ENCODE measurements around the gene PLPP6. TPM values are rescaled to one million over a fixed set of nuclear protein-coding genes. Genes with fewer than 3 reads are reported as not detected.

The PLPP6 gene
- total and polyA plus RNA-seq, 2 of the 13 experiments (the other 11 are each of a cell fraction or from before 2014, with no cell fraction given): 12.1 to 15.5 TPM

DNA sequence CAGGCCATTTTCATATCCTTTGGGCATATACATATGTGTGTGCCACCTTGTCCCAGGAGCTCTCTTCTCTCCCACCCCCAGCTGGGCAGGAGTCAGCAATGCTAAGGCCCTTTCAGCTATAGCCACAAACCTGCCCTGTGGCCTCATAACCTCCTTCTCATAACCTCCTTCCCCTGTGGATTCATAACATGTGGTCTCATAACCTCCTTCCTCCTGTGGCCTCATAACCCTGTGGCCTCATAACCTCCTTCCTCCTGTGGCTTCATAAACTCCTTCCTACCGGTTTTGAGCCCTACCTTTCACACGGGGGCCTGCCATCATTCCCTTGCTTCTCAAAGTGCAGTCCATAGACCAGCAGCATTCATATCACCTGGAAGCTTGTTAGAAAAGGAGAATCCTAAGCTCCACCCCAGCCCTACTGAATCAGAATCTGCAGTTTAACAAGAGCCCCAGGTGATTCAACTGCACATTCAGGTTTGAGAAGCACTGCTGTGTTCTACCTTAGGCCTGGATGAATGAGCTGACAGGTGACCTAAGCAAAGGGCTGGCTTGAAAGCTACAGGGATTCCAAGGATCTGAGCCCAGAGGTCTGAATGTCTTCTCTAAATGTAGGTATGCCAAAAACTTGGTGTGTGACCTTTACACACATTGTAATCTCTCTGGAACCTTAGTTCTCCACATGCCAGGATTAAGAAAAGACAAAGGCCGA, 41.9 kb upstream of the PLPP6 start (continued):
- TF ChIP-seq CEBPB (IDR thresholded peaks at IDR 0.05; ENCODE audit: borderline replicate concordance, low read depth, low read length): no peak

DNA sequence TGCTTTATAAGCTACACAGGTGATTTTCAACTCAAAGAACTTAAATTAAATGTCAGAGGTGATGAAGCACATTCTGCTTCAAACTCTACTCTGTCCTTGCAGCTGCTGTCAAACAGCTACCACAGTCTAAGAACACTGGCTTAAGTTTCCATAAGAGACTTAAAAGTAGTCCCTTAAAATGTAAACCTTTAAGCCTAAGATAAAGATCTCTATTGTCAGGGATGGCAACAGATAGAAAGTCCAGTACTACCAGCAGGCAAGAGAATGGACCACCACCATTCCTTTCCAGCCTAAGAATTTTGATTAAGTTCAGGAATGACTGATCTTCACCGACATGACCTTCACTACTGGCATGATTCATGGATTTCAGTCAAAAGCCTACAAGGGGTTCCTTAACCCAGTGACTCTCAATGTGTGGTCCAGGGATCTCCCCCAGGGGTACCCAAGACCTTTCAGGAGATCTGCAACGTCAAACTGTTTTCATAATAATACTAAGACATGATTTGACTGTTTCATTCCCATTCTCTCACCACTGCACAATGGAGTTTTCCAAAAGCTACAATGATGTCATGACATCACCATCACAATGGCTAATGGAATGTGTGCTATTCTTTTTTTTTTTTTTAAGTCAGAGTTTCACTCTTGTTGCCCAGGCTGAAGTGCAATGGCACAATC, 41.1 kb upstream of the PLPP6 start:
- ChIA-PET POLR2A (no interaction called here), CTCF (ENCODE audit: low intra/inter-chr PET ratio, low total read pairs) (no interaction called here)
- no peaks in the 10 kb centered on the region for H3K27me3 ChIP-seq (ENCODE audit: control insufficient read depth in 1 of 2, insufficient read depth in 2 of 2, low read length in 2 of 2)
- H3K4me3 ChIP-seq (replicated peaks in 1 of 3; ENCODE audit: insufficient read depth in 1 of 3, low read depth in 2 of 3, low read length in 3 of 3): no peak overlapping the region
- TF ChIP-seq ZFP82 (CRISPR knock-in tag; IDR thresholded peaks at IDR 0.05; ENCODE audit: borderline replicate concordance): no peak
- TF ChIP-seq ATF7 (IDR thresholded peaks at IDR 0.05): peak; percentile 74
- TF ChIP-seq ATF7 (CRISPR knock-in tag; IDR thresholded peaks at IDR 0.05): no peak
- peak; percentile 36; the same call in 1 of the 2 replicates for TF ChIP-seq CREB1 (IDR thresholded peaks at IDR 0.05)
- no peak for TF ChIP-seq CREB1 (CRISPR knock-in tag; IDR thresholded peaks at IDR 0.05)
- TF ChIP-seq ZNF878 (CRISPR knock-in tag; IDR thresholded peaks at IDR 0.05): no peak
- no peaks in the 10 kb centered on the region for H3K36me3 ChIP-seq (replicated peaks in 1 of 2; ENCODE audit: control insufficient read depth in 1 of 2, insufficient read depth in 2 of 2, low read length in 2 of 2)
- no peak overlapping the region for H3K9ac ChIP-seq (ENCODE audit: insufficient read depth, low read depth, low read length)
- no TSS peak for BruUV-seq (replicated peaks)
- WGBS (ENCODE audit: low lambda C conversion rate): 81% methylated on average over 2 of the region's 2 CpGs
- H3K27ac ChIP-seq (ENCODE audit: extremely low read length, insufficient read depth, low read length): no peak overlapping the region
- no peaks in the 10 kb centered on the region for H3K79me2 ChIP-seq (ENCODE audit: insufficient read depth, low read length)
- no peak overlapping the region for H2AFZ ChIP-seq (ENCODE audit: low read length)
- H3K4me2 ChIP-seq (ENCODE audit: low read depth, low read length): no peak overlapping the region
- intact Hi-C loops (cut with micrococcal nuclease; ENCODE audit: unreplicated experiment) (no loop called here), in situ Hi-C loops (cut with HindIII; ENCODE audit: extremely low pct_ligation_motif_present, low pct_unique_long_range_greater_than_20kb) (no loop called here)
- DNase-seq (ENCODE audit: low spot score) (no peak), ATAC-seq (no peak), FAIRE-seq (no peak)
- no peaks in the 10 kb centered on the region for H4K20me1 ChIP-seq (ENCODE audit: insufficient read depth, low read length)
- H3K9me3 ChIP-seq (ENCODE audit: low read length): no peaks in the 10 kb centered on the region
- no peaks in the 10 kb centered on the region for H3K4me1 ChIP-seq (ENCODE audit: insufficient read depth, low read length)

All from HepG2 (cell line).